Fibroblast of pulmonary artery (primary cell): ENCODE measurements around the gene CLIC1.

ENCODE experiments used
- DNase-seq: peaks from one replicate; pipeline ENCODE4 v3.0.0-alpha.2; 2010; ENCODE audit warnings: low read depth
- H3K4me3 ChIP-seq: replicated peaks from 2 replicates; pipeline ENCODE4 v1.5.1; 2011; ENCODE audit warnings: low read depth, mild to moderate bottlenecking, control low read depth, low read length, moderate library complexity
- TF ChIP-seq, protein P1 (sequence below): IDR thresholded peaks from 2 replicates; pipeline ENCODE4 v1.5.1; 2011; ENCODE audit warnings: mild to moderate bottlenecking, control low read depth, low read length, inconsistent platforms; ENCODE audit errors: missing control alignments

The CLIC1 gene

GRCh38 chr6:31768363-31769257 lies 32.3 kb upstream of the CLIC1 start:
- DNase-seq: no peak
- TF ChIP-seq, protein P1, sequence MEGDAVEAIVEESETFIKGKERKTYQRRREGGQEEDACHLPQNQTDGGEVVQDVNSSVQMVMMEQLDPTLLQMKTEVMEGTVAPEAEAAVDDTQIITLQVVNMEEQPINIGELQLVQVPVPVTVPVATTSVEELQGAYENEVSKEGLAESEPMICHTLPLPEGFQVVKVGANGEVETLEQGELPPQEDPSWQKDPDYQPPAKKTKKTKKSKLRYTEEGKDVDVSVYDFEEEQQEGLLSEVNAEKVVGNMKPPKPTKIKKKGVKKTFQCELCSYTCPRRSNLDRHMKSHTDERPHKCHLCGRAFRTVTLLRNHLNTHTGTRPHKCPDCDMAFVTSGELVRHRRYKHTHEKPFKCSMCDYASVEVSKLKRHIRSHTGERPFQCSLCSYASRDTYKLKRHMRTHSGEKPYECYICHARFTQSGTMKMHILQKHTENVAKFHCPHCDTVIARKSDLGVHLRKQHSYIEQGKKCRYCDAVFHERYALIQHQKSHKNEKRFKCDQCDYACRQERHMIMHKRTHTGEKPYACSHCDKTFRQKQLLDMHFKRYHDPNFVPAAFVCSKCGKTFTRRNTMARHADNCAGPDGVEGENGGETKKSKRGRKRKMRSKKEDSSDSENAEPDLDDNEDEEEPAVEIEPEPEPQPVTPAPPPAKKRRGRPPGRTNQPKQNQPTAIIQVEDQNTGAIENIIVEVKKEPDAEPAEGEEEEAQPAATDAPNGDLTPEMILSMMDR: no peak
- no peak overlapping the region for H3K4me3 ChIP-seq

DNA sequence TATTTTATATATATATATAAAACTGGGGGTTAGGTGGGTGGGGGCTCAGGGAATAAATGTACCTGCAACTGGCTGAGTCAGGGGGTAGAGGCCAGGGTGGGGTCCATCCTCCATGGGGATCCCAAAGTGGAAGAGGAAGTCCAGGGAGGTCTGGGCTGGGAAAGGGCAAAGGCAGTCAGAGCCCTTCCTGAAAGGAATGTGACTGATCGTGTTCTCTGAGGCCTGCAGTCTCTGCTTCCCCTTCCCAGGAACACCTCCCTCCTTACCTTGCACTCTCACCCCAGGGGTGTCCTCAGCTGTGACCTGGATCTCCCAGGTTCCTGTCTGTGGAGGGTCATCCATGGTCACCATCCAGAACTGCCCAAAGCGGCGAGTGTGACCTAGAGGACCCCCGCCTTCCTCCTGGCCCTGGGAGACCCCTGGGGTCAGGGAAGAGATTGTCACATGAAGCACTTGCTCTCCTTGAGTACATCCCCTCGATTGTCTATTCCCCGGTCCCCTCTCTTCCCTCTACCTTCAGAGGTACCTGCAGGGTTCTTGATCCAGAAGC lies 30.8 kb upstream of the CLIC1 start:
- DNase-seq: no peak
- TF ChIP-seq, protein P1: no peak
- no peak overlapping the region for H3K4me3 ChIP-seq

DNA sequence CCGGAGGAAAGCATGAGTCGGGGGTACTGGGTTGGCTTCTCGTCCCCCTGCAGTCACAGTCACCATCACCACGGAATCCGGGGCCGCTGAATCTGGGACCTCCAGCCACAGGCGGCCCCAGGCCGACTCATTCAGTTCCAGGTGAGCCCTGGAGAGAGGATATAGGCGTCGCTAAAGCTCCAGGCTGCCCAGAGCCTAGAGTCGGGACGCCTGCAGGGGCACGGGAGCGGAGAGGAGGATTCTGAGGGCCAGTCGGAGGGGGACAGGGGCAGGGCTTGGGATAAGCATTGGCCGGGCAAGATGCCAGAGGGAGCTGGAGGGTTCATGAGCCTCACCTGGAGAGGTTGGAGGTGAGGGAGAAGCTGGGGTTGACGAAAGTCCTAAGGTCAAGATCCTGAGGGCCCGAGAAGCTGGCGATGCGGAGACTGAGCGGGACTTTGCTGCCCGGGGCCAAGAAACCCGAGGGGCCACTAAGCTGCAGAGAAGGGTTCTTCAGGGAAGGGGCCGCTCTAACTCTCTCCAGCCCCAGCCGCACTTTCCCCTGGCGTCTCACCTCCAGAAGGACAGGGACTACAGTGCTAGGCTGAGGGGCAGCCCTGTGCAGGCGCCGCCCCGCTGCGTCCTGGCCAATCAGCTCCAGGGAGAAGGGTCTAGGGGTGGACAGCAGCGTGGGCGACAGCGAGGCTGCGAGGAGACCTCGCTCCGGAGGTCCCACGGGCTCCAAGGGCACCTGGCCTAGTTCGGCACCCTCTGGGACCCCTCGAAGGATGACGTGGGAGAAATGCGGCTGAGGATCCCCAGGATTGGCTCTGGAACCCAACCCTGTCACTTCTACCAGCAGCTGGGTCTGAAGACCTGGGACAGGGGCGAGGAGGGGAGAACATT lies 29.8 kb upstream of the CLIC1 start:
- peak overlapping the region; percentile 12 for H3K4me3 ChIP-seq
- DNase-seq: no peak
- TF ChIP-seq, protein P1: no peak

GRCh38 chr6:31765559-31765909 lies 29.2 kb upstream of the CLIC1 start:
- TF ChIP-seq, protein P1: no peak
- no peak overlapping the region for H3K4me3 ChIP-seq
- DNase-seq: no peak

- TF ChIP-seq, protein P1: no peak
- H3K4me3 ChIP-seq: no peak overlapping the region
- DNase-seq: no peak
Observed at GRCh38 chr6:31764198-31764597, 27.9 kb upstream of the CLIC1 start.

DNA sequence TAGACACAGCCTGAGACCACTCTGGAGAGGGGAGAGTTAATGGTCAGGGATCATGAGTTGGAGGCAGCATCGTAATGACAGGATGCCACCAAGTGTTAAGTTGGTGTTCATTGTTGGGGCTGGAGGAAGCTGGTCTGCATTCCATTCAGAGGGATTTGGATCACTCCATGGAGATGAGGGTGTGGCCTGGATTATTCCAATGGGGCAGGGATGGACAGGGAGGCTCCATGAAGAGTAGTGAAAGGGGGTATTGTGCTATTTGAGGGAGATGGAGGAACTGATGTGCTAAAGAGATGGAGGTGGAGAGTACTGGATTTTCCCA lies 27.2 kb upstream of the CLIC1 start:
- TF ChIP-seq, protein P1: no peak
- peak; percentile 54 for DNase-seq
- no peak overlapping the region for H3K4me3 ChIP-seq
